ENCODE measurements around the gene ARAP3. TPM values are rescaled to one million over a fixed set of nuclear protein-coding genes. Genes with fewer than 3 reads are reported as not detected.

ARAP3 gene
- total RNA-seq, 1 experiment from 2014 or later: 15.1 TPM

DNA sequence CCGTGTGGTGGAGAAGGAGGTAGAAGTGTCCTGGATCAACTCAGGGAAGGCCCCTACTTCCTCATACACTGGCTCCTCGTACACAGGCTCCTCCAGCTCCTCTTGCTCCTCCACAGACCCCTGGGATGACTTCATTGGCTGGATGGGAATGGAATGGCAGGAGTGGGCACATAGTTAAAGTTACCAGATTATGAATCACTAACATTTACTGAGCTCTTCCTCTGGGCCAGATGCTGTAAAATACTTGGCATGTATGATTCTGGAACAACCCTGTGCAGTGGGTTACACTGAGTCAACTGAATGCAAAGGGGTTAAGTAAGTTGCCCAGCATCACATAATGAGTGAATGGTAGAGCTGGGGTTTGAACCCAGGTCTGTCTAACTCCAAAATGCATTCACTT, 27.7 kb downstream of the ARAP3 start:
- peaks cover 0 to 34% of the 10 kb centered on the region in 2 experiments; a peak in 2 of 4 replicates for H3K4me1 ChIP-seq (ENCODE audit: control insufficient read depth in 1 of 2, insufficient read depth in 2 of 2, low read length in 2 of 2)
- no peak overlapping the region for H3K27ac ChIP-seq (ENCODE audit: low read depth, low read length)
- no peaks in the 10 kb centered on the region for H3K36me3 ChIP-seq (ENCODE audit: control insufficient read depth in 1 of 2, insufficient read depth in 2 of 2, low read length in 2 of 2)
- no peak overlapping the region for H3K4me3 ChIP-seq (replicated peaks in 1 of 2; ENCODE audit: low read depth in 1 of 2, low read length in 2 of 2)
- intact Hi-C loops (cut with micrococcal nuclease): no loop called here
- BruUV-seq (replicated peaks): no TSS peak
- TF ChIP-seq RAD21 (IDR thresholded peaks at IDR 0.05; ENCODE audit: low read depth): no peak
- TF ChIP-seq POLR2AphosphoS5 (IDR thresholded peaks at IDR 0.05; ENCODE audit: low read depth, low read length): no peak
- TF ChIP-seq JUND (IDR thresholded peaks at IDR 0.05): no peak
- no peak for TF ChIP-seq ZFX (IDR thresholded peaks at IDR 0.05)
- TF ChIP-seq CEBPB (IDR thresholded peaks at IDR 0.05; ENCODE audit: low read depth): no peak
- TF ChIP-seq MAX (IDR thresholded peaks at IDR 0.05): no peak
- no peak for TF ChIP-seq EGR1 (IDR thresholded peaks at IDR 0.05; ENCODE audit: low read depth)
- TF ChIP-seq, protein P1, sequence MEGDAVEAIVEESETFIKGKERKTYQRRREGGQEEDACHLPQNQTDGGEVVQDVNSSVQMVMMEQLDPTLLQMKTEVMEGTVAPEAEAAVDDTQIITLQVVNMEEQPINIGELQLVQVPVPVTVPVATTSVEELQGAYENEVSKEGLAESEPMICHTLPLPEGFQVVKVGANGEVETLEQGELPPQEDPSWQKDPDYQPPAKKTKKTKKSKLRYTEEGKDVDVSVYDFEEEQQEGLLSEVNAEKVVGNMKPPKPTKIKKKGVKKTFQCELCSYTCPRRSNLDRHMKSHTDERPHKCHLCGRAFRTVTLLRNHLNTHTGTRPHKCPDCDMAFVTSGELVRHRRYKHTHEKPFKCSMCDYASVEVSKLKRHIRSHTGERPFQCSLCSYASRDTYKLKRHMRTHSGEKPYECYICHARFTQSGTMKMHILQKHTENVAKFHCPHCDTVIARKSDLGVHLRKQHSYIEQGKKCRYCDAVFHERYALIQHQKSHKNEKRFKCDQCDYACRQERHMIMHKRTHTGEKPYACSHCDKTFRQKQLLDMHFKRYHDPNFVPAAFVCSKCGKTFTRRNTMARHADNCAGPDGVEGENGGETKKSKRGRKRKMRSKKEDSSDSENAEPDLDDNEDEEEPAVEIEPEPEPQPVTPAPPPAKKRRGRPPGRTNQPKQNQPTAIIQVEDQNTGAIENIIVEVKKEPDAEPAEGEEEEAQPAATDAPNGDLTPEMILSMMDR (IDR thresholded peaks at IDR 0.05 in 2 of 3, conservative IDR thresholded peaks at IDR 0.05 in 1 of 3; ENCODE audit: borderline replicate concordance in 1 of 3, insufficient read depth in 1 of 3, low read depth in 2 of 3, low read length in 2 of 3): no peak
- TF ChIP-seq ZNF274 (IDR thresholded peaks at IDR 0.05; ENCODE audit: low read depth, low read length): no peak
- no peak for TF ChIP-seq TCF7L2 (IDR thresholded peaks at IDR 0.05; ENCODE audit: borderline replicate concordance, extremely low read depth, insufficient read depth, insufficient read length)
- no peak for TF ChIP-seq CBX3 (IDR thresholded peaks at IDR 0.05; ENCODE audit: low read depth)
- no peak for TF ChIP-seq SRF (IDR thresholded peaks at IDR 0.05; ENCODE audit: low read depth)
- TF ChIP-seq, protein P2, sequence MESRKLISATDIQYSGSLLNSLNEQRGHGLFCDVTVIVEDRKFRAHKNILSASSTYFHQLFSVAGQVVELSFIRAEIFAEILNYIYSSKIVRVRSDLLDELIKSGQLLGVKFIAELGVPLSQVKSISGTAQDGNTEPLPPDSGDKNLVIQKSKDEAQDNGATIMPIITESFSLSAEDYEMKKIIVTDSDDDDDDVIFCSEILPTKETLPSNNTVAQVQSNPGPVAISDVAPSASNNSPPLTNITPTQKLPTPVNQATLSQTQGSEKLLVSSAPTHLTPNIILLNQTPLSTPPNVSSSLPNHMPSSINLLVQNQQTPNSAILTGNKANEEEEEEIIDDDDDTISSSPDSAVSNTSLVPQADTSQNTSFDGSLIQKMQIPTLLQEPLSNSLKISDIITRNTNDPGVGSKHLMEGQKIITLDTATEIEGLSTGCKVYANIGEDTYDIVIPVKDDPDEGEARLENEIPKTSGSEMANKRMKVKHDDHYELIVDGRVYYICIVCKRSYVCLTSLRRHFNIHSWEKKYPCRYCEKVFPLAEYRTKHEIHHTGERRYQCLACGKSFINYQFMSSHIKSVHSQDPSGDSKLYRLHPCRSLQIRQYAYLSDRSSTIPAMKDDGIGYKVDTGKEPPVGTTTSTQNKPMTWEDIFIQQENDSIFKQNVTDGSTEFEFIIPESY (IDR thresholded peaks at IDR 0.05; ENCODE audit: extremely low read depth, insufficient replicate concordance, low read length): no peak
- no peak for TF ChIP-seq EZH2 (IDR thresholded peaks at IDR 0.05)
- TF ChIP-seq ATF3 (IDR thresholded peaks at IDR 0.05): no peak
- no peak for TF ChIP-seq FOSL1 (IDR thresholded peaks at IDR 0.05; ENCODE audit: low read depth)
- TF ChIP-seq ELF1 (IDR thresholded peaks at IDR 0.05; ENCODE audit: borderline replicate concordance, low read depth): no peak
- TF ChIP-seq YY1 (IDR thresholded peaks at IDR 0.05; ENCODE audit: extremely low read depth, insufficient replicate concordance, low read depth, low read length): no peak
- no peak for TF ChIP-seq POLR2A (IDR thresholded peaks at IDR 0.05; ENCODE audit: borderline replicate concordance, extremely low read depth, insufficient read depth, insufficient read length)
- no peak for TF ChIP-seq EZH2phosphoT487 (IDR thresholded peaks at IDR 0.05; ENCODE audit: borderline replicate concordance)
- no peak overlapping the region for H2AFZ ChIP-seq (ENCODE audit: low read depth, low read length, poor library complexity, severe bottlenecking)
- ChIA-PET RAD21 (ENCODE audit: low non-redundant PET in 1 of 2, low total read pairs in 2 of 2, uncharacterized antibody in 2 of 2, unreplicated experiment in 2 of 2) (no interaction called here), CTCF (no interaction called here), POLR2A (no interaction called here)
- H3K79me2 ChIP-seq (ENCODE audit: insufficient read depth, low read length): no peaks in the 10 kb centered on the region
- no peaks in the 10 kb centered on the region for H4K20me1 ChIP-seq (ENCODE audit: insufficient read depth)
- DNase-seq (ENCODE audit: low read depth, low spot score) (no peak), ATAC-seq (no peak)
- H3K4me2 ChIP-seq (ENCODE audit: low read length): no peak overlapping the region
- H3K9me3 ChIP-seq (ENCODE audit: control insufficient read depth in 1 of 2, insufficient read depth in 1 of 2, low read depth in 1 of 2, low read length in 2 of 2): no peaks in the 10 kb centered on the region
- no peaks in the 10 kb centered on the region for H3K9me2 ChIP-seq (ENCODE audit: insufficient read depth)
- no peaks in the 10 kb centered on the region for H3K27me3 ChIP-seq (ENCODE audit: insufficient read depth, low read length)
- H3K9ac ChIP-seq (ENCODE audit: low read length): no peak overlapping the region
